Fibroblast of lung (primary cell): Measurements from ENCODE around the gene PUS7L. TPM values are rescaled to one million over a fixed set of nuclear protein-coding genes. Genes with fewer than 3 reads are reported as not detected.

ENCODE experiments used
- DNase-seq, 2 donors: peaks; one replicate each; pipeline versions ENCODE4 v3.0.0 to v3.0.0-alpha.2; 2010; ENCODE audit warnings: low read depth in 2 of 2
- H2AFZ ChIP-seq: 2 replicates; pipeline ENCODE4 v1.5.1; 2012; ENCODE audit warnings: low read length, control low read depth, inconsistent platforms
- H3K27ac ChIP-seq: 2 replicates; pipeline ENCODE4 v1.5.1; 2011; ENCODE audit warnings: low read length, control low read depth; ENCODE audit not compliant: insufficient read depth
- H3K27me3 ChIP-seq: 2 replicates; pipeline ENCODE4 v1.5.1; 2011; ENCODE audit warnings: mild to moderate bottlenecking, low read length; ENCODE audit not compliant: control insufficient read depth, insufficient read depth
- H3K36me3 ChIP-seq: 2 replicates; pipeline ENCODE4 v1.5.1; 2011; ENCODE audit warnings: low read length; ENCODE audit not compliant: control insufficient read depth, insufficient read depth
- H3K4me1 ChIP-seq: 2 replicates; pipeline ENCODE4 v1.5.1; 2011; ENCODE audit warnings: low read length; ENCODE audit not compliant: control insufficient read depth, insufficient read depth; ENCODE audit errors: extremely low read depth
- H3K4me2 ChIP-seq: 2 replicates; pipeline ENCODE4 v1.5.1; 2011; ENCODE audit warnings: low read length, control low read depth; ENCODE audit not compliant: insufficient read depth; ENCODE audit errors: extremely low read depth
- H3K4me3 ChIP-seq, 4 experiments: fragments of 200-600 bp in 1 of 4; sonication (generic) in 1 of 4; replicated peaks in 1 of 4; 2 replicates each; pipeline ENCODE4 v1.5.1; 2011 to 2016; ENCODE audit warnings: low read length in 4 of 4, low read depth in 3 of 4, mild to moderate bottlenecking in 3 of 4, control low read depth in 2 of 4, inconsistent platforms in 1 of 4, mixed read lengths in 1 of 4; ENCODE audit not compliant: insufficient read depth in 1 of 4; ENCODE audit errors: control extremely low read depth in 1 of 4
- H3K79me2 ChIP-seq: 2 replicates; pipeline ENCODE4 v1.5.1; 2012; ENCODE audit warnings: mild to moderate bottlenecking, low read length, inconsistent platforms; ENCODE audit not compliant: control insufficient read depth, insufficient read depth
- H3K9ac ChIP-seq: 2 replicates; pipeline ENCODE4 v1.5.1; 2011; ENCODE audit warnings: mild to moderate bottlenecking, low read length, control low read depth; ENCODE audit not compliant: insufficient read depth
- H3K9me3 ChIP-seq: 2 replicates; pipeline ENCODE4 v1.5.1; 2012; ENCODE audit warnings: low read depth, low read length; ENCODE audit not compliant: control insufficient read depth, insufficient read depth
- H4K20me1 ChIP-seq: 2 replicates; pipeline ENCODE4 v1.5.1; 2011; ENCODE audit warnings: low read length; ENCODE audit not compliant: control insufficient read depth, insufficient read depth; ENCODE audit errors: extremely low read depth
- EZH2 ChIP-seq: IDR thresholded peaks from 2 replicates; pipeline ENCODE4 v1.5.1; 2012; ENCODE audit warnings: low read length, control low read depth, mild to moderate bottlenecking; ENCODE audit errors: missing control alignments
- polyA plus RNA-seq, 2 donors: library from polyadenylated mRNA; depleted of rRNA in 1 of 2; stranded (reverse) in 1 of 2; unstranded in 1 of 2; fragments of >200 nt; gene quantifications; 2 replicates each; pipeline ENCODE4 v1.2.1, GENCODE V29; 2011 to 2012; ENCODE audit warnings: missing spikeins in 1 of 2
- total RNA-seq: library from RNA; depleted of rRNA; stranded (reverse); fragments of >200 nt; gene quantifications from 2 replicates; pipeline ENCODE4 v1.2.1, GENCODE V29; 2014
- TF ChIP-seq, protein P1 (sequence below), 2 donors: IDR thresholded peaks in 1 of 2; conservative IDR thresholded peaks in 1 of 2; 1 replicate in 1 of 2; 2 replicates in 1 of 2; pipeline ENCODE4 v1.5.1; 2011 to 2012; ENCODE audit warnings: low read length in 2 of 2, control low read depth in 1 of 2, inconsistent platforms in 1 of 2, low read depth in 1 of 2, mild to moderate bottlenecking in 1 of 2

The PUS7L gene
- total and polyA plus RNA-seq, 2 donors (not counting 1 experiment from before 2014, with no cell fraction given): 10.9 to 17.0 TPM

DNA sequence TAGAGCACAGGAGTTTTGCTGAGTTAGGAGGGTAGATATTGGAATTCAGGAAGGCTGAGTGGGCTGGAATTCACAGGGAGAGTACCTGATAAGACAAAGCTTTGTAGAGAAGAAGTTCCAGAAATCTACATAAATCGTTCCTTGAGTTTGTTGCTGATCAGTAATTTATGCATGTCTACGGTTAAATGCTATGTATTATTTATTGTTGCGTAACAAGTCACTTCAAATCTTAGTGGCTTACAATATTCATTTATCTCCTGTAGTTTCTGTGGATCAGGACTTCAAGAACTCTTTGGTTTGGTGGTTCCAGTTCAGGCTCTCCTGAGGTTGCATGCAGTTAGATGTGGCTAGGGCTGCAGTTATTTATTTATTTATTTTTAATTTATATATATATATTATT is 7.8 kb downstream of the PUS7L start:
- no peak overlapping the region for H3K4me2 ChIP-seq
- no peaks in the 10 kb centered on the region for H3K9me3 ChIP-seq
- H3K27me3 ChIP-seq: no peaks in the 10 kb centered on the region
- no peak overlapping the region for H3K4me3 ChIP-seq
- no peak overlapping the region for H2AFZ ChIP-seq
- H3K27ac ChIP-seq: no peak overlapping the region
- H3K79me2 ChIP-seq: no peaks in the 10 kb centered on the region
- DNase-seq: no peak
- no peak overlapping the region for H3K9ac ChIP-seq
- TF ChIP-seq EZH2: no peak
- TF ChIP-seq, protein P1, sequence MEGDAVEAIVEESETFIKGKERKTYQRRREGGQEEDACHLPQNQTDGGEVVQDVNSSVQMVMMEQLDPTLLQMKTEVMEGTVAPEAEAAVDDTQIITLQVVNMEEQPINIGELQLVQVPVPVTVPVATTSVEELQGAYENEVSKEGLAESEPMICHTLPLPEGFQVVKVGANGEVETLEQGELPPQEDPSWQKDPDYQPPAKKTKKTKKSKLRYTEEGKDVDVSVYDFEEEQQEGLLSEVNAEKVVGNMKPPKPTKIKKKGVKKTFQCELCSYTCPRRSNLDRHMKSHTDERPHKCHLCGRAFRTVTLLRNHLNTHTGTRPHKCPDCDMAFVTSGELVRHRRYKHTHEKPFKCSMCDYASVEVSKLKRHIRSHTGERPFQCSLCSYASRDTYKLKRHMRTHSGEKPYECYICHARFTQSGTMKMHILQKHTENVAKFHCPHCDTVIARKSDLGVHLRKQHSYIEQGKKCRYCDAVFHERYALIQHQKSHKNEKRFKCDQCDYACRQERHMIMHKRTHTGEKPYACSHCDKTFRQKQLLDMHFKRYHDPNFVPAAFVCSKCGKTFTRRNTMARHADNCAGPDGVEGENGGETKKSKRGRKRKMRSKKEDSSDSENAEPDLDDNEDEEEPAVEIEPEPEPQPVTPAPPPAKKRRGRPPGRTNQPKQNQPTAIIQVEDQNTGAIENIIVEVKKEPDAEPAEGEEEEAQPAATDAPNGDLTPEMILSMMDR (conservative IDR thresholded peaks at IDR 0.05 in 1 of 2, IDR thresholded peaks at IDR 0.05 in 1 of 2; ENCODE audit: low read depth in 1 of 2, low read length in 2 of 2): no peak
- no peaks in the 10 kb centered on the region for H3K36me3 ChIP-seq
- no peaks in the 10 kb centered on the region for H3K4me1 ChIP-seq
- no peaks in the 10 kb centered on the region for H4K20me1 ChIP-seq

DNA sequence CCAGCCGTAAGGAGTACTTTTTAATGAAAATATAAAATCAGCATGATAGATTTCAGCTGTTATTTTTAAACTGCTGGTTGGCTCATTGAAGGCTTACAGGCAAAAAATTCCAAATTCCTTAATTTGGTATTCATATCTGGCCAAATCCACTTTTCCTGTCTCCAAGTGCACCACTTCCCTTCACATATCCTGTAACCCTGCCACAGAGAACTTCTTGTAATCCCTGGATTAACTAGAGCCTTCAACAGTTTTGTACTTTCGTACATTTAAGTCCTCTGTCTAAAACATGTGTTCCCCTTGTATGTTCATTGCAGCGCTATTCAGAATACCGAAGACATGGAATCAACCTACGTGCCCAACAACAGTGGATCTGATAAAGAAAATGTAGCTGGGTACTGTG is 9.6 kb downstream of the PUS7L start:
- H4K20me1 ChIP-seq: no peaks in the 10 kb centered on the region
- no peaks in the 10 kb centered on the region for H3K36me3 ChIP-seq
- H3K4me3 ChIP-seq: no peak overlapping the region
- no peaks in the 10 kb centered on the region for H3K79me2 ChIP-seq
- H2AFZ ChIP-seq: no peak overlapping the region
- no peak overlapping the region for H3K4me2 ChIP-seq
- no peaks in the 10 kb centered on the region for H3K4me1 ChIP-seq
- H3K27me3 ChIP-seq: no peaks in the 10 kb centered on the region
- no peak overlapping the region for H3K9ac ChIP-seq
- H3K27ac ChIP-seq: no peak overlapping the region
- no peak for DNase-seq
- no peak for TF ChIP-seq EZH2
- TF ChIP-seq, protein P1 (conservative IDR thresholded peaks at IDR 0.05 in 1 of 2, IDR thresholded peaks at IDR 0.05 in 1 of 2; ENCODE audit: low read depth in 1 of 2, low read length in 2 of 2): no peak
- H3K9me3 ChIP-seq: no peaks in the 10 kb centered on the region

DNA sequence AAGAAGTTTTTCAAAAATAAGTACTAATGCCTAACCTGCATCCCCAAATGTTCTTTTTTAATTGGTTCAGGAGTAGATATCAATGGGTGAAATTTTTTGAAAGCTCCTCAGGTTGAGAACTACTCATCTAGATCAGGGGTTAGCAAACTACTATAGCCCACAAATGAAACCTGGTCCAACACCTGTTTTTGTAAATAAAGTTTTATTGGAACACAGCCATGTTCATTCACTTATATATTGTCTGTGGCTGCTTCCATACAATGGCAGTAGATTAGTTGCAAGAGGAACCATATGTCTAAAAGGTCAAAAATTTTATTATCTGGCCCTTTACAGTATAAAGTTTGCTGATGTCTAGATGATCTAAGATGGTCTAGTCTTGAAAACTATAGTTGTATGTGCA is 13.8 kb downstream of the PUS7L start:
- H3K79me2 ChIP-seq: no peaks in the 10 kb centered on the region
- H3K4me2 ChIP-seq: no peak overlapping the region
- H3K9ac ChIP-seq: no peak overlapping the region
- H3K4me1 ChIP-seq: peaks cover 5% of the 10 kb centered on the region
- no peak for TF ChIP-seq EZH2
- TF ChIP-seq, protein P1 (conservative IDR thresholded peaks at IDR 0.05 in 1 of 2, IDR thresholded peaks at IDR 0.05 in 1 of 2; ENCODE audit: low read depth in 1 of 2, low read length in 2 of 2): no peak
- no peaks in the 10 kb centered on the region for H4K20me1 ChIP-seq
- H3K9me3 ChIP-seq: no peaks in the 10 kb centered on the region
- H3K27me3 ChIP-seq: no peaks in the 10 kb centered on the region
- DNase-seq: no peak
- H3K36me3 ChIP-seq: no peaks in the 10 kb centered on the region
- no peak overlapping the region for H3K4me3 ChIP-seq
- H3K27ac ChIP-seq: no peak overlapping the region
- H2AFZ ChIP-seq: no peak overlapping the region
